ENCODE results near the gene ZCCHC7. TPM values are rescaled to one million over a fixed set of nuclear protein-coding genes. Genes with fewer than 3 reads are reported as not detected.

ZCCHC7 gene
- total RNA-seq, 2 experiments from 2014 or later, result 76.4 to 108 TPM

DNA sequence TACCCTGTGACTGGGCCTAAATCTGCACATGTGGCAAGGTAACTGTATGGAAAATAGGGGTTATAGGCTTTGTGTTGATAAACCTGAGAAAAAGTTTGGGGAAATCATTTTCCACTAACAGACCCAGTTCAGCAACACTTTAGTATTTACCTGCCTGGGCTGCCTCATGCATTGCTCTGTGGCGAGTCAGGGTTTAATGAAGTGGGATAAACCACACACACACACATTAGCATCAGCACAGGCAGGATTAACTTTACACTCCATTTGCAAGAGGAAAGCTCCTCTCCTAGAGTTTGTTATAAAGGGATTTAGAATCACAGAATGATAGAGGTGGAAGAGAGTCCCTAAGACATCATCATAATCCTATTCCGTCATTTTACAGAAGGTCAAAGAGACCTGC is 20.0 kb upstream of the ZCCHC7 start:
- no peak overlapping the region for H3K27ac ChIP-seq (ENCODE audit: low read depth, low read length, poor library complexity, severe bottlenecking)

DNA sequence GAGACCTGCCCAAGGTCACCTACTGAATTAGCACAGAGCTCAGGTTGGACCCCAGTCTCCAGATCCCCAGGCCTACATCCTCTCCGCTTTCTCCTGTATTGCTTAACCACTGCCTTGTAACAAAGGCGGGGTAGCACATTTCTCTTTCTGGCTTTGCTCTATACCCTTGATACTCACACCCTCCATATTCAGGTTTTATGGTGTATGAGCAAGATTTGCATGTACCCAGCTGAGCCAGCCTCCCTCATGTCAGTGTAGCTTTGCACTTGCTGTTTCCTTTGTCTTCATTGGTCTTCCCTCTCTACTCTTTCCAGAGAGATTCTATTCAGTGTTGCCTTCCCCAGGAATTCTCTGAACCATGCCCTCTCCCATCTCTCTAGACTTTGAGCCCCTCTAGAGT is 19.6 kb upstream of the ZCCHC7 start:
- CTCF ChIA-PET (ENCODE audit: unreplicated experiment), result no interaction called here
- H3K4me2 ChIP-seq (ENCODE audit: low read length), result peak overlapping the region; percentile 51
- H3K9me3 ChIP-seq (ENCODE audit: low read length), result no peaks in the 10 kb centered on the region
- H3K27ac ChIP-seq (ENCODE audit: low read depth, low read length, poor library complexity, severe bottlenecking), result no peak overlapping the region
- POLR2A ChIA-PET, result interaction anchor here (0.6 to 2.1 kb wide), 6 partner anchors 15 to 29 kb away, joined by 3 to 7 read pairs (median 4); partner anchors contain the start of gene ZCCHC7
- no peak for TF ChIP-seq EZH2phosphoT487 (IDR thresholded peaks at IDR 0.05; ENCODE audit: borderline replicate concordance, low read depth, low read length)
- TF ChIP-seq, protein P1, sequence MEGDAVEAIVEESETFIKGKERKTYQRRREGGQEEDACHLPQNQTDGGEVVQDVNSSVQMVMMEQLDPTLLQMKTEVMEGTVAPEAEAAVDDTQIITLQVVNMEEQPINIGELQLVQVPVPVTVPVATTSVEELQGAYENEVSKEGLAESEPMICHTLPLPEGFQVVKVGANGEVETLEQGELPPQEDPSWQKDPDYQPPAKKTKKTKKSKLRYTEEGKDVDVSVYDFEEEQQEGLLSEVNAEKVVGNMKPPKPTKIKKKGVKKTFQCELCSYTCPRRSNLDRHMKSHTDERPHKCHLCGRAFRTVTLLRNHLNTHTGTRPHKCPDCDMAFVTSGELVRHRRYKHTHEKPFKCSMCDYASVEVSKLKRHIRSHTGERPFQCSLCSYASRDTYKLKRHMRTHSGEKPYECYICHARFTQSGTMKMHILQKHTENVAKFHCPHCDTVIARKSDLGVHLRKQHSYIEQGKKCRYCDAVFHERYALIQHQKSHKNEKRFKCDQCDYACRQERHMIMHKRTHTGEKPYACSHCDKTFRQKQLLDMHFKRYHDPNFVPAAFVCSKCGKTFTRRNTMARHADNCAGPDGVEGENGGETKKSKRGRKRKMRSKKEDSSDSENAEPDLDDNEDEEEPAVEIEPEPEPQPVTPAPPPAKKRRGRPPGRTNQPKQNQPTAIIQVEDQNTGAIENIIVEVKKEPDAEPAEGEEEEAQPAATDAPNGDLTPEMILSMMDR (conservative IDR thresholded peaks at IDR 0.05; ENCODE audit: low read length), result no peak
- H4K20me1 ChIP-seq (ENCODE audit: insufficient read depth, low read length), result no peaks in the 10 kb centered on the region
- no peaks in the 10 kb centered on the region for H3K79me2 ChIP-seq (ENCODE audit: insufficient read depth, low read depth, low read length)
- H3K4me1 ChIP-seq (ENCODE audit: insufficient read depth, low read length, poor library complexity, severe bottlenecking), result peaks cover 29% of the 10 kb centered on the region
- no peak overlapping the region for H3K4me3 ChIP-seq (ENCODE audit: low read depth, low read length, poor library complexity, severe bottlenecking)
- no peaks in the 10 kb centered on the region for H3K9me2 ChIP-seq (ENCODE audit: insufficient read depth, low read length)
- H3K36me3 ChIP-seq (ENCODE audit: insufficient read depth, low read length), result no peaks in the 10 kb centered on the region
- DNase-seq (ENCODE audit: low spot score), result peak; percentile 54
- intact Hi-C loops (cut with micrococcal nuclease; ENCODE audit: unreplicated experiment), result no loop called here
- no TSS peak for BruUV-seq (replicated peaks)
- peak overlapping the region; percentile 34; the same call in 1 of the 2 replicates for H2AFZ ChIP-seq (ENCODE audit: low read length)

More for the DNA sequence above, 20.0 kb upstream of the ZCCHC7 start:
- no peak for DNase-seq (ENCODE audit: low spot score)
- BruUV-seq (replicated peaks), result no TSS peak
- Histone ChIP-seq H3K4me2 (ENCODE audit: low read length) (peak overlapping the region; percentile 51), H3K36me3 (ENCODE audit: insufficient read depth, low read length) (no peaks in the 10 kb centered on the region), H3K4me1 (ENCODE audit: insufficient read depth, low read length, poor library complexity, severe bottlenecking) (peaks cover 28% of the 10 kb centered on the region), H3K4me3 (ENCODE audit: low read depth, low read length, poor library complexity, severe bottlenecking) (no peak overlapping the region), H3K79me2 (ENCODE audit: insufficient read depth, low read depth, low read length) (no peaks in the 10 kb centered on the region), H3K9me3 (ENCODE audit: low read length) (no peaks in the 10 kb centered on the region), H4K20me1 (ENCODE audit: insufficient read depth, low read length) (no peaks in the 10 kb centered on the region), H2AFZ (ENCODE audit: low read length) (peak overlapping the region; percentile 34; the same call in 1 of the 2 replicates), H3K9me2 (ENCODE audit: insufficient read depth, low read length) (no peaks in the 10 kb centered on the region)
- intact Hi-C loops (cut with micrococcal nuclease; ENCODE audit: unreplicated experiment), result no loop called here
- no peak for TF ChIP-seq EZH2phosphoT487 (IDR thresholded peaks at IDR 0.05; ENCODE audit: borderline replicate concordance, low read depth, low read length)
- TF ChIP-seq, protein P1 (conservative IDR thresholded peaks at IDR 0.05; ENCODE audit: low read length), result no peak
- CTCF ChIA-PET (ENCODE audit: unreplicated experiment), result no interaction called here
- POLR2A ChIA-PET, result interaction anchor here (0.6 to 2.1 kb wide), 6 partner anchors 15 to 30 kb away, joined by 3 to 7 read pairs (median 4); partner anchors contain the start of gene ZCCHC7

- no peak overlapping the region for H3K27ac ChIP-seq (ENCODE audit: low read depth, low read length, poor library complexity, severe bottlenecking)
- no peaks in the 10 kb centered on the region for H3K9me2 ChIP-seq (ENCODE audit: insufficient read depth, low read length)
- intact Hi-C loops (cut with micrococcal nuclease; ENCODE audit: unreplicated experiment), result no loop called here
- no peak for DNase-seq (ENCODE audit: low spot score)
- no peaks in the 10 kb centered on the region for H3K36me3 ChIP-seq (ENCODE audit: insufficient read depth, low read length)
- TF ChIP-seq, protein P1 (conservative IDR thresholded peaks at IDR 0.05; ENCODE audit: low read length), result peak; percentile 34; the same call in 1 of the 2 replicates
- no peak for TF ChIP-seq EZH2phosphoT487 (IDR thresholded peaks at IDR 0.05; ENCODE audit: borderline replicate concordance, low read depth, low read length)
- H3K4me3 ChIP-seq (ENCODE audit: low read depth, low read length, poor library complexity, severe bottlenecking), result no peak overlapping the region
- no peaks in the 10 kb centered on the region for H3K79me2 ChIP-seq (ENCODE audit: insufficient read depth, low read depth, low read length)
- no peaks in the 10 kb centered on the region for H4K20me1 ChIP-seq (ENCODE audit: insufficient read depth, low read length)
- H3K9me3 ChIP-seq (ENCODE audit: low read length), result no peaks in the 10 kb centered on the region
- ChIA-PET CTCF (ENCODE audit: unreplicated experiment) (no interaction called here), POLR2A (no interaction called here)
- H2AFZ ChIP-seq (ENCODE audit: low read length), result no peak overlapping the region
- no TSS peak for BruUV-seq (replicated peaks)
- H3K4me1 ChIP-seq (ENCODE audit: insufficient read depth, low read length, poor library complexity, severe bottlenecking), result peaks cover 31% of the 10 kb centered on the region
- no peak overlapping the region for H3K4me2 ChIP-seq (ENCODE audit: low read length)
These were observed 17.9 kb upstream of the ZCCHC7 start for GRCh38 chr9:37102486-37102885.

All from OCI-LY7 (cell line).